Muscle of back (tissue), 11 donors: ENCODE results near the gene SCMH1. TPM values are rescaled to one million over a fixed set of nuclear protein-coding genes. Genes with fewer than 3 reads are reported as not detected.
"Not testable (repeated sequence)": the region's sequence is repeated elsewhere in the genome, so short reads cannot be mapped to it uniquely, and the experiment has no call there.

Source experiments
- DNase-seq, 3 donors: peaks; one replicate each; pipeline versions ENCODE4 v3.0.0 to v3.0.0-alpha.2; 2013
- polyA plus RNA-seq, 10 donors: library from polyadenylated mRNA; unstranded; fragments of 120-200 nt; gene quantifications; one replicate each; pipeline ENCODE4 v1.2.1, GENCODE V29; 2013; ENCODE audit not compliant: insufficient read length in 10 of 10

SCMH1 gene
- polyA plus RNA-seq, 10 donors: 27.2 to 39.1 (median 34.5) TPM

GRCh38 chr1:41251120-41251519 is 9.0 kb upstream of the SCMH1 start:
- DNase-seq: not testable (repeated sequence)

- DNase-seq: no peak
Observed at GRCh38 chr1:41249319-41249718, 7.2 kb upstream of the SCMH1 start.

- no peak for DNase-seq
Observed at GRCh38 chr1:41246568-41246967, 4.5 kb upstream of the SCMH1 start.

GRCh38 chr1:41245659-41246058 is 3.6 kb upstream of the SCMH1 start:
- no peak for DNase-seq

- no peak for DNase-seq
Observed at GRCh38 chr1:41243079-41243385, 926 bp upstream of the SCMH1 start.

- peak in 1 of 3 donors; percentile 72 for DNase-seq
Observed at GRCh38 chr1:41242342-41243078, 404 bp upstream of the SCMH1 start.

GRCh38 chr1:41241354-41241748 is 755 bp downstream of the SCMH1 start:
- DNase-seq: peak; percentile 25 to 72 (median 34)

GRCh38 chr1:41240781-41241353 is 1.2 kb downstream of the SCMH1 start:
- DNase-seq: peak; percentile 28 to 69 (median 29)

GRCh38 chr1:41239988-41240610 is 2.0 kb downstream of the SCMH1 start:
- DNase-seq: peak; percentile 31 to 65 (median 43)

GRCh38 chr1:41238311-41238988 is 3.7 kb downstream of the SCMH1 start:
- DNase-seq: no peak

- no peak for DNase-seq
Observed at GRCh38 chr1:41236781-41237180, 5.3 kb downstream of the SCMH1 start.

GRCh38 chr1:41235893-41236292 is 6.2 kb downstream of the SCMH1 start:
- no peak for DNase-seq

- no peak for DNase-seq
Observed at GRCh38 chr1:41233708-41234107, 8.4 kb downstream of the SCMH1 start.

GRCh38 chr1:41232305-41232704 is 9.8 kb downstream of the SCMH1 start:
- DNase-seq: no peak

GRCh38 chr1:41230656-41231055 is 11.4 kb downstream of the SCMH1 start:
- DNase-seq: no peak

- DNase-seq: not testable (repeated sequence)
Observed at GRCh38 chr1:41229219-41229618, 12.9 kb downstream of the SCMH1 start.

GRCh38 chr1:41226815-41227434 is 15.2 kb downstream of the SCMH1 start:
- DNase-seq: no peak

GRCh38 chr1:41225495-41225894 is 16.6 kb downstream of the SCMH1 start:
- DNase-seq: no peak

GRCh38 chr1:41222496-41222895 is 19.6 kb downstream of the SCMH1 start:
- DNase-seq: peak in 1 of 3 donors; percentile 14

- no peak for DNase-seq
Observed at GRCh38 chr1:41221995-41222394, 20.1 kb downstream of the SCMH1 start.

GRCh38 chr1:41218152-41218551 is 24.0 kb downstream of the SCMH1 start:
- DNase-seq: no peak

GRCh38 chr1:41217441-41217840 is 24.7 kb downstream of the SCMH1 start:
- DNase-seq: no peak
